GM19397 (cell line): ENCODE results near the gene TMEM117.

Source experiments
- ATAC-seq: cut with Tn5 transposase; IDR thresholded peaks from one replicate; pipeline ENCODE4 v1.9.1; 2021; ENCODE audit warnings: mild to moderate bottlenecking, moderate library complexity; ENCODE audit not compliant: unreplicated experiment

The TMEM117 gene

GRCh38 chr12:44433659-44434058 is 597.8 kb downstream of the TMEM117 start:
- ATAC-seq: no peak

- ATAC-seq: no peak
Observed at GRCh38 chr12:44436756-44437155, 600.9 kb downstream of the TMEM117 start.
